A673 (cell line): Measurements from ENCODE around the gene LRRC17. TPM values are rescaled to one million over a fixed set of nuclear protein-coding genes. Genes with fewer than 3 reads are reported as not detected.

Source experiments
- BruUV-seq: library from RNA; stranded (reverse); fragments of 400-500 nt; replicated peaks from 2 replicates; lab custom pipeline; 2021; lab: Mats Ljungman, UMichigan
- CTCF ChIA-PET: fragments of 300-600 bp; sonication (Branson Sonifier 250); formaldehyde crosslinking; loops from one replicate; lab custom pipeline; 2022; ENCODE audit warnings: antibody characterized with exemption; lab: Charles Lee
- POLR2A ChIA-PET: fragments of 300-600 bp; sonication (Branson Sonifier 250); formaldehyde crosslinking; loops from one replicate; lab custom pipeline; 2022; ENCODE audit warnings: antibody characterized with exemption; ENCODE audit not compliant: low non-redundant PET; lab: Charles Lee
- DNase-seq: peaks from one replicate; pipeline ENCODE4 v3.0.0-alpha.2; 2015; ENCODE audit warnings: low spot score
- H3K27ac ChIP-seq: fragments of 200-600 bp; sonication (generic); 2 replicates; pipeline ENCODE4 v1.5.1; 2016; ENCODE audit warnings: mixed run types, low read depth, mild to moderate bottlenecking, mixed read lengths, antibody characterized with exemption, low read length; ENCODE audit not compliant: poor library complexity, severe bottlenecking
- H3K27me3 ChIP-seq: fragments of 200-600 bp; sonication (generic); replicated peaks from 2 replicates; pipeline ENCODE4 v1.6.1; 2017; ENCODE audit warnings: mixed run types, low read depth, mild to moderate bottlenecking, mixed read lengths, antibody characterized with exemption, low read length; ENCODE audit not compliant: insufficient read depth, poor library complexity
- H3K36me3 ChIP-seq: fragments of 200-600 bp; sonication (generic); 2 replicates; pipeline ENCODE4 v1.6.1; 2016; ENCODE audit warnings: mixed run types, mild to moderate bottlenecking, mixed read lengths, antibody characterized with exemption, low read length; ENCODE audit not compliant: insufficient read depth, poor library complexity, severe bottlenecking
- H3K4me1 ChIP-seq: fragments of 200-600 bp; sonication (generic); 2 replicates; pipeline ENCODE4 v1.6.1; 2017; ENCODE audit warnings: mixed run types, mild to moderate bottlenecking, mixed read lengths, antibody characterized with exemption, low read length; ENCODE audit not compliant: insufficient read depth, poor library complexity, severe bottlenecking
- H3K4me3 ChIP-seq: fragments of 200-600 bp; sonication (generic); 2 replicates; pipeline ENCODE4 v1.5.1; 2016; ENCODE audit warnings: low read depth, mixed run types, mild to moderate bottlenecking, mixed read lengths, low read length; ENCODE audit not compliant: poor library complexity, severe bottlenecking
- H3K9me3 ChIP-seq: fragments of 200-600 bp; sonication (generic); 2 replicates; pipeline ENCODE4 v1.6.1; 2016; ENCODE audit warnings: mixed run types, low read depth, mild to moderate bottlenecking, mixed read lengths, antibody characterized with exemption, low read length; ENCODE audit not compliant: poor library complexity, severe bottlenecking
- CTCF ChIP-seq: fragments of 300-800, 200-600 bp; sonication (generic); conservative IDR thresholded peaks from 2 replicates; pipeline ENCODE4 v1.5.1; 2017; ENCODE audit warnings: low read depth, mild to moderate bottlenecking, antibody characterized with exemption, low read length, moderate library complexity, mixed read lengths
- EZH2 ChIP-seq: fragments of 200-600 bp; sonication (generic); IDR thresholded peaks from 2 replicates; pipeline ENCODE4 v1.6.1; 2017; ENCODE audit warnings: borderline replicate concordance, low read depth, mild to moderate bottlenecking, mixed read lengths, antibody characterized with exemption, low read length; ENCODE audit not compliant: poor library complexity, severe bottlenecking
- intact Hi-C: fragments of 100-400 bp; cut with micrococcal nuclease; formaldehyde crosslinking; loops from one replicate; pipeline ENCODE4 v1.10.0; 2022; ENCODE audit not compliant: unreplicated experiment
- total RNA-seq: library from RNA; stranded (reverse); gene quantifications from 2 replicates; pipeline ENCODE4 v1.2.3, GENCODE V29; 2021

Gene LRRC17
- total RNA-seq, 1 experiment from 2014 or later: 10.0 TPM

GRCh38 chr7:102883098-102883860, 29.5 kb upstream of the LRRC17 start:
- TF ChIP-seq CTCF: no peak
- no peak for TF ChIP-seq EZH2
- DNase-seq: no peak
- Histone ChIP-seq H3K9me3 (no peaks in the 10 kb centered on the region), H3K36me3 (no peaks in the 10 kb centered on the region), H3K27ac (no peak overlapping the region), H3K4me3 (no peak overlapping the region), H3K27me3 (peaks cover 23% of the 10 kb centered on the region), H3K4me1 (no peaks in the 10 kb centered on the region)
- no TSS peak for BruUV-seq
- intact Hi-C loops: no loop called here
- POLR2A ChIA-PET: no interaction called here
- CTCF ChIA-PET: no interaction called here

GRCh38 chr7:102888561-102889233, 24.1 kb upstream of the LRRC17 start:
- intact Hi-C loops: no loop called here
- ChIA-PET CTCF (no interaction called here), POLR2A (no interaction called here)
- TF ChIP-seq EZH2: no peak
- TF ChIP-seq CTCF: no peak
- Histone ChIP-seq H3K27ac (no peak overlapping the region), H3K27me3 (no peaks in the 10 kb centered on the region), H3K9me3 (no peaks in the 10 kb centered on the region), H3K4me1 (peaks cover 12% of the 10 kb centered on the region), H3K4me3 (no peak overlapping the region), H3K36me3 (no peaks in the 10 kb centered on the region)
- DNase-seq: no peak
- BruUV-seq: no TSS peak

- Histone ChIP-seq H3K27ac (no peak overlapping the region), H3K27me3 (no peaks in the 10 kb centered on the region), H3K4me1 (peaks cover 12% of the 10 kb centered on the region), H3K9me3 (no peaks in the 10 kb centered on the region), H3K4me3 (no peak overlapping the region), H3K36me3 (no peaks in the 10 kb centered on the region)
- intact Hi-C loops: no loop called here
- no peak for TF ChIP-seq EZH2
- no peak for TF ChIP-seq CTCF
- BruUV-seq: no TSS peak
- CTCF ChIA-PET: no interaction called here
- POLR2A ChIA-PET: no interaction called here
- no peak for DNase-seq
Observed at GRCh38 chr7:102889851-102890250, 22.9 kb upstream of the LRRC17 start.
